ENCODE data around the gene CELF2. TPM values are rescaled to one million over a fixed set of nuclear protein-coding genes. Genes with fewer than 3 reads are reported as not detected.

The CELF2 gene
- total RNA-seq, 1 experiment from 2014 or later, result 28.7 TPM

GRCh38 chr10:11215471-11215870 is 197.8 kb downstream of the CELF2 start:
- Histone ChIP-seq H3K23ac (ENCODE audit: insufficient read length, low read depth, low read length) (no peak overlapping the region), H3K27me3 (ENCODE audit: insufficient read depth, low read length) (no peaks in the 10 kb centered on the region), H2BK15ac (ENCODE audit: low read depth, low read length) (no peak overlapping the region), H2AFZ (ENCODE audit: low read length) (no peak overlapping the region), H3K18ac (ENCODE audit: insufficient read length, low read depth, low read length) (no peak overlapping the region), H4K8ac (replicated peaks; ENCODE audit: insufficient read length, low read depth, low read length) (no peak overlapping the region), H3K4me1 (ENCODE audit: insufficient read depth, low read length) (no peaks in the 10 kb centered on the region; the same call in 1 of the 2 replicates), H3K56ac (ENCODE audit: insufficient read length, low read depth, low read length) (no peak overlapping the region), H3K9ac (ENCODE audit: extremely low read depth, insufficient read length, low read length) (no peak overlapping the region), H3K23me2 (ENCODE audit: insufficient read length, low read depth, low read length, poor library complexity, severe bottlenecking) (no peaks in the 10 kb centered on the region), H3K14ac (ENCODE audit: insufficient read depth, low read length) (no peak overlapping the region), H4K20me1 (ENCODE audit: control insufficient read depth, insufficient read depth, insufficient read length) (no peaks in the 10 kb centered on the region), H3K4ac (ENCODE audit: low read depth, low read length) (no peak overlapping the region), H4K5ac (ENCODE audit: insufficient read length, low read depth, low read length) (no peak overlapping the region), H3K79me1 (ENCODE audit: insufficient read depth, low read depth, low read length, poor library complexity, severe bottlenecking) (no peaks in the 10 kb centered on the region), H3K27ac (ENCODE audit: insufficient read length, low read depth, low read length) (no peak overlapping the region), H2AK5ac (ENCODE audit: insufficient read length, low read length) (no peak overlapping the region), H2BK5ac (ENCODE audit: insufficient read length, low read length) (no peak overlapping the region), H4K91ac (ENCODE audit: insufficient read length, low read depth, low read length) (no peak overlapping the region), H2BK12ac (ENCODE audit: insufficient read length, low read depth, low read length) (no peak overlapping the region), H2BK20ac (ENCODE audit: low read depth, low read length, poor library complexity, severe bottlenecking) (no peak overlapping the region), H3K4me2 (ENCODE audit: insufficient read depth, insufficient read length, low read length) (no peak overlapping the region), H3T11ph (ENCODE audit: low read length) (no peak overlapping the region), H3K79me2 (ENCODE audit: insufficient read depth, low read length) (no peaks in the 10 kb centered on the region), H3K9me3 (ENCODE audit: control insufficient read depth, low read depth, low read length) (no peaks in the 10 kb centered on the region), H2BK120ac (ENCODE audit: low read depth, low read length, poor library complexity, severe bottlenecking) (no peak overlapping the region)
- WGBS (ENCODE audit: extremely low coverage, insufficient read length, low lambda C conversion rate), result no CpG with 5 or more reads among the region's 4 CpGs
- DNase-seq, result no peak
- TF ChIP-seq, protein P1, sequence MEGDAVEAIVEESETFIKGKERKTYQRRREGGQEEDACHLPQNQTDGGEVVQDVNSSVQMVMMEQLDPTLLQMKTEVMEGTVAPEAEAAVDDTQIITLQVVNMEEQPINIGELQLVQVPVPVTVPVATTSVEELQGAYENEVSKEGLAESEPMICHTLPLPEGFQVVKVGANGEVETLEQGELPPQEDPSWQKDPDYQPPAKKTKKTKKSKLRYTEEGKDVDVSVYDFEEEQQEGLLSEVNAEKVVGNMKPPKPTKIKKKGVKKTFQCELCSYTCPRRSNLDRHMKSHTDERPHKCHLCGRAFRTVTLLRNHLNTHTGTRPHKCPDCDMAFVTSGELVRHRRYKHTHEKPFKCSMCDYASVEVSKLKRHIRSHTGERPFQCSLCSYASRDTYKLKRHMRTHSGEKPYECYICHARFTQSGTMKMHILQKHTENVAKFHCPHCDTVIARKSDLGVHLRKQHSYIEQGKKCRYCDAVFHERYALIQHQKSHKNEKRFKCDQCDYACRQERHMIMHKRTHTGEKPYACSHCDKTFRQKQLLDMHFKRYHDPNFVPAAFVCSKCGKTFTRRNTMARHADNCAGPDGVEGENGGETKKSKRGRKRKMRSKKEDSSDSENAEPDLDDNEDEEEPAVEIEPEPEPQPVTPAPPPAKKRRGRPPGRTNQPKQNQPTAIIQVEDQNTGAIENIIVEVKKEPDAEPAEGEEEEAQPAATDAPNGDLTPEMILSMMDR (conservative IDR thresholded peaks at IDR 0.05), result no peak
- H3K4me3 Mint-ChIP-seq, result no peak overlapping the region
- H3K27ac Mint-ChIP-seq, result no peak overlapping the region
- peaks cover 17 to 19% of the 10 kb centered on the region in 2 experiments for H3K4me1 Mint-ChIP-seq
- no peaks in the 10 kb centered on the region for H3K9me3 Mint-ChIP-seq
- H3K36me3 Mint-ChIP-seq (ENCODE audit: insufficient read depth in 1 of 3, low read depth in 3 of 3), result no peaks in the 10 kb centered on the region; a peak in 1 of 7 replicates
- no peaks in the 10 kb centered on the region for H3K27me3 Mint-ChIP-seq (ENCODE audit: low read depth)
